Karpas-422 (cell line): ENCODE results near the gene SPATA18. TPM values are rescaled to one million over a fixed set of nuclear protein-coding genes. Genes with fewer than 3 reads are reported as not detected.
"Not testable (repeated sequence)": the region's sequence is repeated elsewhere in the genome, so short reads cannot be mapped to it uniquely, and the experiment has no call there.

Experiments
- DNase-seq: peaks from one replicate; pipeline ENCODE4 v3.0.0-alpha.2; 2015
- H2AFZ ChIP-seq: fragments of 200-600 bp; sonication (generic); 2 replicates; pipeline ENCODE4 v1.6.1; 2014; ENCODE audit warnings: antibody characterized with exemption, low read length, mixed read lengths
- H3K27ac ChIP-seq: fragments of 200-600 bp; sonication (generic); 2 replicates; pipeline ENCODE4 v1.5.1; 2014; ENCODE audit warnings: mild to moderate bottlenecking, low read length, moderate library complexity
- H3K27me3 ChIP-seq: fragments of 200-600 bp; sonication (generic); 2 replicates; pipeline ENCODE4 v1.6.1; 2014; ENCODE audit warnings: low read length, mixed read lengths
- H3K36me3 ChIP-seq: fragments of 200-600 bp; sonication (generic); 2 replicates; pipeline ENCODE4 v1.6.1; 2014; ENCODE audit warnings: low read length, mixed read lengths; ENCODE audit not compliant: insufficient read depth
- H3K4me1 ChIP-seq: fragments of 200-600 bp; sonication (generic); 2 replicates; pipeline ENCODE4 v1.6.1; 2014; ENCODE audit warnings: mild to moderate bottlenecking, low read length, mixed read lengths
- H3K4me2 ChIP-seq: fragments of 200-600 bp; sonication (generic); 2 replicates; pipeline ENCODE4 v1.6.1; 2014; ENCODE audit warnings: low read length, low read depth, mild to moderate bottlenecking; ENCODE audit not compliant: poor library complexity, severe bottlenecking
- H3K4me3 ChIP-seq: fragments of 200-600 bp; sonication (generic); 2 replicates; pipeline ENCODE4 v1.5.1; 2014; ENCODE audit warnings: mild to moderate bottlenecking, antibody characterized with exemption, low read length, mixed read lengths
- H3K79me2 ChIP-seq: fragments of 200-600 bp; sonication (generic); 2 replicates; pipeline ENCODE4 v1.6.1; 2014; ENCODE audit warnings: mild to moderate bottlenecking, low read length, mixed read lengths
- H3K9ac ChIP-seq: fragments of 200-600 bp; sonication (generic); 2 replicates; pipeline ENCODE4 v1.6.0; 2014; ENCODE audit warnings: low read length
- H3K9me2 ChIP-seq: fragments of 200-600 bp; sonication (generic), shearing (Covaris generic); replicated peaks from 2 replicates; pipeline ENCODE4 v1.6.0; 2014; ENCODE audit warnings: mild to moderate bottlenecking, low read length, moderate library complexity; ENCODE audit not compliant: insufficient read depth
- H3K9me3 ChIP-seq: fragments of 300-700, 200-600 bp; sonication (generic); 2 replicates; pipeline ENCODE4 v1.6.1; 2014; ENCODE audit warnings: low read length, mixed read lengths
- H4K20me1 ChIP-seq: fragments of 200-600 bp; sonication (generic); 2 replicates; pipeline ENCODE4 v1.6.1; 2014; ENCODE audit warnings: mild to moderate bottlenecking, antibody characterized with exemption, low read length, low read depth; ENCODE audit not compliant: insufficient read depth
- total RNA-seq: library from RNA; depleted of rRNA; stranded (reverse); fragments of >200 nt; shearing (Covaris generic); gene quantifications from 2 replicates; pipeline ENCODE4 v1.2.3, GENCODE V29; 2014; ENCODE audit warnings: low replicate concordance

SPATA18 gene
- total RNA-seq, 1 experiment from 2014 or later = not detected

DNA sequence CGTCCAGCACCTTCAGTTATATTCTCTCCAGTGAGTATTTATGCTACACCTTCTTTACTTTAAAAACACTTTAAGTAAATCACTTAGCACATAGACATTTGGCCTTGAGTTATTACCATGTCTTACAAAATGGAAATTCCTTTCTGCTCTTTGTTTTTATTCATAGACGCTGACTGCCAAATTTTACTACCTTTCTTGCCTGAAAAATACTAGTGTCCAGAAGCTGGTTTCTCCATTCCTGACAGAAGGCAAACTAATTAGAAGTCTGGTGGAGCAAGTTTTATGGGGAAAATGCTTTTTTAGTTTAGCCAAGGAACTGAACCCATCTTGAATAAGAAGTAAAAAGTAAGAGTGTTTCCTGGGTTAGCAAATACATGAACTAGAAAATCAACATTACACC, 65.5 kb downstream of the SPATA18 start:
- Histone ChIP-seq H3K27ac (no peak overlapping the region), H3K4me3 (no peak overlapping the region), H3K4me1 (peaks cover 6% of the 10 kb centered on the region), H4K20me1 (no peaks in the 10 kb centered on the region), H3K9me2 (no peaks in the 10 kb centered on the region), H3K27me3 (no peaks in the 10 kb centered on the region), H3K4me2 (no peak overlapping the region), H2AFZ (no peak overlapping the region), H3K9me3 (no peaks in the 10 kb centered on the region), H3K36me3 (no peaks in the 10 kb centered on the region), H3K9ac (no peak overlapping the region), H3K79me2 (no peaks in the 10 kb centered on the region)
- no peak for DNase-seq

DNA sequence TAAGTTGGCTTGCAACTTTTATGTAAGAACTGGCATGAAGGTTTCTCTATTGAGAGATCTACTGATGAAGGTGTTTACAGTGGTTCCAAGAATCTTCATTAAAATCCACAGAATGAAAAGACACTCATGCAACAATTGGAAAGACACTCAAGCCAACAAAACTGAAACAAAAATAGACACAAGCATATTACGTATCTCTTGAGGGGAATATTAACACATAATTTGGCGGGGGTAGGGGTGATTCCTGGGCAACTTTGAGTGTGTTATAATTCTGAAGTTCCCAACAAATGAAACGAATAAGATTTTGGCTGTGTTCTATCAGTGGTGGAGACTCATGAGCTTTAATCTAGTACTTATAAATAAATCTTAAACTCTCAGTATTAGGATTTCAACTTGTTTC, 75.1 kb downstream of the SPATA18 start:
- Histone ChIP-seq H3K9me2 (no peaks in the 10 kb centered on the region), H3K4me3 (no peak overlapping the region), H3K79me2 (no peaks in the 10 kb centered on the region), H4K20me1 (no peaks in the 10 kb centered on the region), H3K27me3 (no peaks in the 10 kb centered on the region), H3K9me3 (no peaks in the 10 kb centered on the region), H3K27ac (no peak overlapping the region), H3K9ac (no peak overlapping the region), H3K4me1 (no peaks in the 10 kb centered on the region), H3K4me2 (no peak overlapping the region), H3K36me3 (no peaks in the 10 kb centered on the region), H2AFZ (no peak overlapping the region)
- no peak for DNase-seq

- Histone ChIP-seq H3K27ac (no peak overlapping the region), H3K9ac (no peak overlapping the region), H3K4me3 (no peak overlapping the region), H3K4me1 (no peaks in the 10 kb centered on the region), H3K9me3 (no peaks in the 10 kb centered on the region), H3K9me2 (no peaks in the 10 kb centered on the region), H4K20me1 (no peaks in the 10 kb centered on the region), H2AFZ (no peak overlapping the region), H3K79me2 (no peaks in the 10 kb centered on the region), H3K27me3 (no peaks in the 10 kb centered on the region), H3K36me3 (no peaks in the 10 kb centered on the region), H3K4me2 (no peak overlapping the region)
- DNase-seq = no peak
Observed at GRCh38 chr4:52126966-52127365, 75.9 kb downstream of the SPATA18 start.

GRCh38 chr4:52135171-52135570, 84.1 kb downstream of the SPATA18 start:
- no peaks in the 10 kb centered on the region for H3K79me2 ChIP-seq
- no peak overlapping the region for H3K4me3 ChIP-seq
- no peak overlapping the region for H3K4me2 ChIP-seq
- H2AFZ ChIP-seq = no peak overlapping the region
- no peaks in the 10 kb centered on the region for H3K27me3 ChIP-seq
- no peak for DNase-seq
- no peaks in the 10 kb centered on the region for H3K36me3 ChIP-seq
- H3K4me1 ChIP-seq = no peaks in the 10 kb centered on the region
- H4K20me1 ChIP-seq = no peaks in the 10 kb centered on the region
- H3K27ac ChIP-seq = no peak overlapping the region
- no peaks in the 10 kb centered on the region for H3K9me2 ChIP-seq
- no peak overlapping the region for H3K9ac ChIP-seq
- no peaks in the 10 kb centered on the region for H3K9me3 ChIP-seq

DNA sequence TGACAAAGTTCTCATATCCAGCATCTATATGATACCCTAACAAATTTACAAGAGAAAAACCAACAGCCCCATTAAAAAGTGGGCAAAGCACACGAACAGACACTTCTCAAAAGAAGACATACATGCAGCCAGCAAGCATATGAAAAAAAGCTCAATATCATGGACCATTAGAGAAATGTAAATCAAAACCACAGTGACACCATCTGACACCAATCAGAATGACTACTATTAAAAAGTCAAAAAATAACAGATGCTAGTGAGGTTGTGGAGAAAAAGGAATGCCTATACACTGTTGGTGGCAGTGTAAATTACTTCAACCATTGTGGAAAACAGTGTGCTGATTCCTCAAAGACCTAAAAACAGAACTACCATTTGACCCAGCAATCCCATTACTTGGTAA, 86.0 kb downstream of the SPATA18 start:
- not testable (repeated sequence) for H3K4me3 ChIP-seq, H3K36me3 ChIP-seq, DNase-seq, H3K4me1 ChIP-seq, H3K9me2 ChIP-seq, H3K9ac ChIP-seq, H2AFZ ChIP-seq, H3K9me3 ChIP-seq, H3K4me2 ChIP-seq, H3K27ac ChIP-seq, H3K79me2 ChIP-seq, H3K27me3 ChIP-seq, H4K20me1 ChIP-seq

DNA sequence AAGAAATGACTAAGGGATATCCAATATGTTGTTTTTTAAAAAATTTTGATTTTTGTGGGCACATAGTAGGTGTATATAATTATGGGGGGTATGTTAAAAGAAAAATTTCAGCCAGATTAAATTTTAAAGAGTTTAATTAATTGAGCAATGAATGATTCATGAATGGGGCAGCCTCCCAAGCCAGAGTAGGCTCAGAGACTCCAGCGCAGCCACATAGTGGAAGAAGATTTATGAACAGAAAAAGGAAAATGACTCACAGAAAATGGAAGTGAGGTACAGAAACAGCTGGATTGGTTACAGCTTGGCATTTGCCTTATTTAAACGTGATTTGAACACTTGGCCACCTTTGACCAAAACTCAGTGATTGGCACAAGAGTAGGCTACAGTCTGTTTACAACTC, 91.7 kb downstream of the SPATA18 start:
- Histone ChIP-seq H3K27ac (no peak overlapping the region), H3K9me3 (no peaks in the 10 kb centered on the region), H3K36me3 (no peaks in the 10 kb centered on the region), H3K9me2 (no peaks in the 10 kb centered on the region), H2AFZ (no peak overlapping the region), H4K20me1 (no peaks in the 10 kb centered on the region), H3K4me1 (no peaks in the 10 kb centered on the region), H3K4me2 (no peak overlapping the region), H3K4me3 (no peak overlapping the region), H3K79me2 (no peaks in the 10 kb centered on the region), H3K27me3 (no peaks in the 10 kb centered on the region), H3K9ac (no peak overlapping the region)
- no peak for DNase-seq

GRCh38 chr4:52143815-52144214, 92.7 kb downstream of the SPATA18 start:
- H3K9me2 ChIP-seq = no peaks in the 10 kb centered on the region
- H3K9ac ChIP-seq = no peak overlapping the region
- no peak overlapping the region for H2AFZ ChIP-seq
- no peak overlapping the region for H3K4me3 ChIP-seq
- no peak overlapping the region for H3K4me2 ChIP-seq
- no peaks in the 10 kb centered on the region for H3K27me3 ChIP-seq
- H3K27ac ChIP-seq = no peak overlapping the region
- H4K20me1 ChIP-seq = no peaks in the 10 kb centered on the region
- H3K4me1 ChIP-seq = no peaks in the 10 kb centered on the region; the same call in 1 of the 2 replicates
- no peaks in the 10 kb centered on the region for H3K36me3 ChIP-seq
- no peak for DNase-seq
- H3K9me3 ChIP-seq = no peaks in the 10 kb centered on the region
- H3K79me2 ChIP-seq = no peaks in the 10 kb centered on the region

GRCh38 chr4:52144372-52144771, 93.3 kb downstream of the SPATA18 start:
- Histone ChIP-seq H2AFZ (no peak overlapping the region), H3K4me3 (no peak overlapping the region), H3K4me2 (no peak overlapping the region), H3K27ac (no peak overlapping the region), H3K9me2 (no peaks in the 10 kb centered on the region), H3K9ac (no peak overlapping the region), H3K4me1 (no peaks in the 10 kb centered on the region; the same call in 1 of the 2 replicates), H3K27me3 (no peaks in the 10 kb centered on the region), H3K9me3 (no peaks in the 10 kb centered on the region), H3K36me3 (no peaks in the 10 kb centered on the region), H4K20me1 (no peaks in the 10 kb centered on the region), H3K79me2 (no peaks in the 10 kb centered on the region)
- no peak for DNase-seq
